GM12878 (cell line): ENCODE measurements around the gene NEMP2. TPM values are rescaled to one million over a fixed set of nuclear protein-coding genes. Genes with fewer than 3 reads are reported as not detected.

Experiments used
- ATAC-seq: fragments of 200-7000 bp; cut with Tn5 transposase; 3 replicates; pipeline ENCODE4 v1.9.1; 2020; ENCODE audit warnings: mild to moderate bottlenecking, moderate library complexity
- BruUV-seq: library from RNA; stranded (reverse); fragments of 400-500 nt; replicated peaks from 2 replicates; lab custom pipeline; 2021; lab: Mats Ljungman, UMichigan
- CTCF ChIA-PET: fragments of 300-600 bp; sonication (Branson Sonifier 250); formaldehyde crosslinking; extraction: SDS; loops from one replicate; lab custom pipeline; 2021; ENCODE audit warnings: inconsistent platforms; lab: Yijun Ruan, JAX
- POLR2A ChIA-PET: fragments of 350-600 bp; formaldehyde crosslinking; extraction: SDS; loops from one replicate; lab custom pipeline; 2021; ENCODE audit warnings: inconsistent platforms; lab: Charles Lee
- RAD21 ChIA-PET: fragments of 300-600 bp; sonication (Branson Sonifier 250); formaldehyde crosslinking; loops from one replicate; lab custom pipeline; 2023; ENCODE audit warnings: antibody characterized with exemption; ENCODE audit not compliant: unreplicated experiment; lab: Charles Lee
- SMC1A ChIA-PET: fragments of 300-600 bp; sonication (Branson Sonifier 250); formaldehyde crosslinking; loops from one replicate; lab custom pipeline; 2023; ENCODE audit not compliant: unreplicated experiment, uncharacterized antibody; lab: Charles Lee
- DNase-seq: peaks from one replicate; pipeline ENCODE4 v3.0.0-alpha.2; 2011; ENCODE audit warnings: low read depth, low spot score
- FAIRE-seq: peaks from 3 replicates; lab custom pipeline; 2011; peaks lifted over from hg19 to GRCh38; lab: Jason Lieb, UNC
- H2AFZ ChIP-seq: 2 replicates; pipeline ENCODE4 v1.6.0; 2011; ENCODE audit warnings: low read depth, low read length, control low read depth; ENCODE audit not compliant: control insufficient read depth
- H3K27ac ChIP-seq: 2 replicates; pipeline ENCODE4 v1.5.1; 2011; ENCODE audit warnings: control low read depth; ENCODE audit not compliant: control insufficient read depth, insufficient read depth
- H3K27me3 ChIP-seq, 2 experiments: replicated peaks in 1 of 2; 2 replicates each; pipeline versions ENCODE4 v1.6.0 to v1.6.1; 2011; ENCODE audit warnings: low read length in 1 of 2; ENCODE audit not compliant: control insufficient read depth in 2 of 2, insufficient read depth in 2 of 2
- H3K36me3 ChIP-seq, 2 experiments: 2 replicates each; pipeline ENCODE4 v1.5.1; 2011; ENCODE audit warnings: low read length in 1 of 2; ENCODE audit not compliant: control insufficient read depth in 2 of 2, insufficient read depth in 2 of 2
- H3K4me1 ChIP-seq: 2 replicates; pipeline ENCODE4 v1.6.1; 2011; ENCODE audit warnings: mild to moderate bottlenecking, low read length, moderate library complexity, mixed read lengths; ENCODE audit not compliant: control insufficient read depth, insufficient read depth
- H3K4me2 ChIP-seq: 2 replicates; pipeline ENCODE4 v1.6.0; 2011; ENCODE audit warnings: control low read depth; ENCODE audit not compliant: control insufficient read depth, insufficient read depth
- H3K4me3 ChIP-seq: fragments of 200-600 bp; sonication (generic); 2 replicates; pipeline ENCODE4 v1.5.1; 2016
- H3K79me2 ChIP-seq: 2 replicates; pipeline ENCODE4 v1.6.0; 2011; ENCODE audit warnings: low read length; ENCODE audit not compliant: control insufficient read depth, insufficient read depth
- H3K9ac ChIP-seq: 2 replicates; pipeline ENCODE4 v1.8.0; 2011; ENCODE audit warnings: low read length, control low read depth, mixed read lengths; ENCODE audit not compliant: control insufficient read depth, insufficient read depth
- H3K9me3 ChIP-seq: replicated peaks from 3 replicates; pipeline ENCODE4 v1.5.1; 2011; ENCODE audit warnings: mild to moderate bottlenecking, low read length; ENCODE audit not compliant: control insufficient read depth, insufficient read depth
- H4K20me1 ChIP-seq: 2 replicates; pipeline ENCODE4 v1.6.0; 2011; ENCODE audit not compliant: control insufficient read depth, insufficient read depth
- ASH2L ChIP-seq: fragments of 300-600, 200-600 bp; sonication (generic); IDR thresholded peaks from 2 replicates; pipeline ENCODE4 v1.6.1; 2017; ENCODE audit warnings: low read depth, mild to moderate bottlenecking, borderline replicate concordance
- BCL11A ChIP-seq: IDR thresholded peaks from 2 replicates; pipeline ENCODE4 v1.6.1; 2011; ENCODE audit warnings: low read depth, low read length
- E2F8 ChIP-seq: fragments of 450-650 bp; IDR thresholded peaks from 2 replicates; pipeline ENCODE4 v1.6.1; 2018; ENCODE audit warnings: mild to moderate bottlenecking, low read depth, moderate library complexity; ENCODE audit not compliant: partially characterized antibody
- HDAC2 ChIP-seq: fragments of 200-600 bp; sonication (generic); IDR thresholded peaks from 2 replicates; pipeline ENCODE4 v1.6.1; 2017
- KAT2A ChIP-seq: conservative IDR thresholded peaks from 2 replicates; pipeline ENCODE4 v1.6.1; 2011; ENCODE audit warnings: low read depth, low read length; ENCODE audit not compliant: control insufficient read depth
- NRF1 ChIP-seq: conservative IDR thresholded peaks from 2 replicates; pipeline ENCODE4 v1.6.1; 2011; ENCODE audit warnings: mild to moderate bottlenecking, low read depth, low read length, improper control_type of control experiment
- ZNF687 ChIP-seq: fragments of 450-650 bp; IDR thresholded peaks from 2 replicates; pipeline ENCODE4 v1.6.1; 2017; ENCODE audit warnings: mild to moderate bottlenecking, moderate library complexity
- WGBS: methylation state at CpG from one replicate; pipeline ENCODE4 v1.1.6; 2016; ENCODE audit warnings: low lambda C conversion rate; ENCODE audit not compliant: insufficient replicate concordance, insufficient coverage; ENCODE audit errors: missing lambda C conversion rate; 5-methylcytosine and 5-hydroxymethylcytosine counted together
- in situ Hi-C: fragments of 300-500 bp; cut with MboI; formaldehyde crosslinking; loops from 9 replicates; pipeline ENCODE4 v1.14.3; 2018; ENCODE audit warnings: mixed read lengths
- intact Hi-C: fragments of 100-400 bp; cut with micrococcal nuclease; formaldehyde crosslinking; loops from one replicate; pipeline ENCODE4 v1.14.2; 2022; ENCODE audit not compliant: unreplicated experiment
- polyA plus RNA-seq, 11 experiments: library from polyadenylated mRNA; depleted of rRNA in 4 of 11; unstranded in 6 of 11; stranded (reverse) in 5 of 11; fragments of >200 nt; fragmentation: Nextera tagmentation in 4 of 11; fragmentation: Illumina TruSeq in 1 of 11; extraction: Ambion mirVana in 4 of 11; extraction: Trizol in 1 of 11; gene quantifications; 1 replicate in 1 of 11; 2 replicates in 10 of 11; pipeline versions ENCODE4 v1.2.1 to v1.2.3, GENCODE V29; 2011 to 2016; ENCODE audit warnings: inconsistent platforms in 2 of 11, missing spikeins in 2 of 11, low read depth in 1 of 11
- total RNA-seq, 4 experiments: library from RNA; depleted of rRNA in 3 of 4; stranded (reverse); fragments of >200 nt in 3 of 4; fragmentation: Illumina TruSeq in 1 of 4; extraction: Trizol in 1 of 4; gene quantifications; 2 replicates each; pipeline versions ENCODE4 v1.2.1 to v1.2.3, GENCODE V29; 2013 to 2021

NEMP2 gene
- total and polyA plus RNA-seq, 10 of the 15 experiments (the other 5 are each of a cell fraction or from before 2014, with no cell fraction given) = 2.3 to 14.0 (median 8.1) TPM

- no peak for TF ChIP-seq KAT2A
These were observed 42.1 kb upstream of the NEMP2 start (continued) for GRCh38 chr2:190576573-190576972.

- SMC1A ChIA-PET = interaction anchor here (0.8 to 2.6 kb wide), 5 partner anchors 9 to 106 kb away, joined by 3 to 12 read pairs (median 3); no protein-coding TSS in a partner anchor
- no peaks in the 10 kb centered on the region for H4K20me1 ChIP-seq
- H3K79me2 ChIP-seq = no peaks in the 10 kb centered on the region
- in situ Hi-C loops (no loop called here), intact Hi-C loops (no loop called here)
- no peak for DNase-seq
- WGBS = 100% methylated on average over 1 of the region's 1 CpG
- no peak overlapping the region for H3K4me2 ChIP-seq
- H3K4me3 ChIP-seq = no peak overlapping the region
- no peak for TF ChIP-seq HDAC2
- POLR2A ChIA-PET = interaction anchor here (0.9 kb wide), 1 partner anchor 11 kb away, joined by 3 read pairs; no protein-coding TSS in a partner anchor
- no peak overlapping the region for H2AFZ ChIP-seq
- H3K4me1 ChIP-seq = no peaks in the 10 kb centered on the region
- BruUV-seq = no TSS peak
- RAD21 ChIA-PET = interaction anchor here (1.0 to 1.9 kb wide), 3 partner anchors 9 to 41 kb away, joined by 3 to 5 read pairs (median 4); partner anchors contain the start of gene NEMP2
- CTCF ChIA-PET = interaction anchor here (0.6 to 1.0 kb wide), 4 partner anchors 9 to 130 kb away, joined by 3 to 4 read pairs (median 4); no protein-coding TSS in a partner anchor
- no peak for ATAC-seq
- FAIRE-seq = no peak
- H3K9me3 ChIP-seq = no peaks in the 10 kb centered on the region
- no peak overlapping the region for H3K27ac ChIP-seq
- no peak overlapping the region for H3K9ac ChIP-seq
- H3K36me3 ChIP-seq = no peaks in the 10 kb centered on the region
- H3K27me3 ChIP-seq = no peaks in the 10 kb centered on the region
These were observed 40.7 kb upstream of the NEMP2 start for GRCh38 chr2:190575263-190575662.

GRCh38 chr2:190574169-190574568, 39.6 kb upstream of the NEMP2 start:
- ChIA-PET SMC1A (interaction anchor here (0.7 to 2.6 kb wide), 9 partner anchors 9 to 128 kb away, joined by 3 to 12 read pairs (median 4); no protein-coding TSS in a partner anchor), POLR2A (interaction anchor here (0.7 to 1.3 kb wide), 2 partner anchors 18 to 44 kb away, joined by 3 to 4 read pairs; no protein-coding TSS in a partner anchor), RAD21 (interaction anchor here (1.2 to 1.9 kb wide), 3 partner anchors 8 to 40 kb away, joined by 3 to 5 read pairs (median 4); partner anchors contain the start of gene NEMP2), CTCF (interaction anchor here (0.8 to 2.8 kb wide), 5 partner anchors 8 to 58 kb away, joined by 3 to 6 read pairs (median 3); no protein-coding TSS in a partner anchor)
- no peaks in the 10 kb centered on the region for H3K79me2 ChIP-seq
- no peak overlapping the region for H3K9ac ChIP-seq
- no peak for ATAC-seq
- H4K20me1 ChIP-seq = no peaks in the 10 kb centered on the region
- H3K4me1 ChIP-seq = no peaks in the 10 kb centered on the region
- no peak overlapping the region for H2AFZ ChIP-seq
- H3K9me3 ChIP-seq = no peaks in the 10 kb centered on the region
- no peaks in the 10 kb centered on the region for H3K27me3 ChIP-seq
- no peak for FAIRE-seq
- H3K4me2 ChIP-seq = no peak overlapping the region
- H3K27ac ChIP-seq = no peak overlapping the region
- no peaks in the 10 kb centered on the region for H3K36me3 ChIP-seq
- no peak overlapping the region for H3K4me3 ChIP-seq
- DNase-seq = no peak
- no TSS peak for BruUV-seq
- in situ Hi-C loops (no loop called here), intact Hi-C loops (no loop called here)
- no peak for TF ChIP-seq BCL11A
- TF ChIP-seq ZNF687 = no peak
- no peak for TF ChIP-seq E2F8
- no peak for TF ChIP-seq NRF1
- no peak for TF ChIP-seq ASH2L
